Adrenal gland (tissue), 5 donors: ENCODE results near the gene HOXD10.

Experiments used
- POLR2A ChIP-seq, 2 donors: fragments of 450-650 bp; IDR thresholded peaks; one replicate each; pipeline ENCODE4 v1.6.1; 2017; ENCODE audit warnings: antibody characterized with exemption in 2 of 2, mild to moderate bottlenecking in 2 of 2, moderate library complexity in 1 of 2
- TF ChIP-seq, protein P1 (sequence below), 6 experiments: fragments of 450-650 bp in 4 of 6; fragments of 200-600 bp in 2 of 6; sonication (generic) in 1 of 6; IDR thresholded peaks; 1 replicate in 5 of 6; 2 replicates in 1 of 6; pipeline versions ENCODE4 v1.5.1 to v1.8.0; 2016 to 2021; ENCODE audit warnings: antibody characterized with exemption in 6 of 6, mild to moderate bottlenecking in 2 of 6, moderate library complexity in 1 of 6
- donor health status: DM: no; HTN: no; CAD: no.

GRCh38 chr2:176147210-176147799 lies 30.7 kb downstream of the HOXD10 start:
- TF ChIP-seq, protein P1, sequence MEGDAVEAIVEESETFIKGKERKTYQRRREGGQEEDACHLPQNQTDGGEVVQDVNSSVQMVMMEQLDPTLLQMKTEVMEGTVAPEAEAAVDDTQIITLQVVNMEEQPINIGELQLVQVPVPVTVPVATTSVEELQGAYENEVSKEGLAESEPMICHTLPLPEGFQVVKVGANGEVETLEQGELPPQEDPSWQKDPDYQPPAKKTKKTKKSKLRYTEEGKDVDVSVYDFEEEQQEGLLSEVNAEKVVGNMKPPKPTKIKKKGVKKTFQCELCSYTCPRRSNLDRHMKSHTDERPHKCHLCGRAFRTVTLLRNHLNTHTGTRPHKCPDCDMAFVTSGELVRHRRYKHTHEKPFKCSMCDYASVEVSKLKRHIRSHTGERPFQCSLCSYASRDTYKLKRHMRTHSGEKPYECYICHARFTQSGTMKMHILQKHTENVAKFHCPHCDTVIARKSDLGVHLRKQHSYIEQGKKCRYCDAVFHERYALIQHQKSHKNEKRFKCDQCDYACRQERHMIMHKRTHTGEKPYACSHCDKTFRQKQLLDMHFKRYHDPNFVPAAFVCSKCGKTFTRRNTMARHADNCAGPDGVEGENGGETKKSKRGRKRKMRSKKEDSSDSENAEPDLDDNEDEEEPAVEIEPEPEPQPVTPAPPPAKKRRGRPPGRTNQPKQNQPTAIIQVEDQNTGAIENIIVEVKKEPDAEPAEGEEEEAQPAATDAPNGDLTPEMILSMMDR (IDR thresholded peaks at IDR 0.05) = no peak
- no peak for TF ChIP-seq POLR2A (IDR thresholded peaks at IDR 0.05)
